Kidney glomerular epithelial cell (primary cell): ENCODE results near the gene BCAM.
A peak's percentile ranks its signal among the peaks of the same experiment; 100 is the strongest.
"Not testable (repeated sequence)": the region's sequence is repeated elsewhere in the genome, so short reads cannot be mapped to it uniquely, and the experiment has no call there.

Experiments used
- DNase-seq: peaks from one replicate; lab custom pipeline; 2025; lab: John Stamatoyannopoulos, UW

The BCAM gene

GRCh38 chr19:44848812-44849447 is 40.0 kb downstream of the BCAM start:
- DNase-seq, result peak; percentile 25

- DNase-seq, result no peak
These were observed 41.8 kb downstream of the BCAM start for GRCh38 chr19:44850641-44851109.

- DNase-seq, result no peak
These were observed 42.5 kb downstream of the BCAM start for GRCh38 chr19:44851427-44851826.

GRCh38 chr19:44855606-44856005 is 46.7 kb downstream of the BCAM start:
- DNase-seq, result no peak

- DNase-seq, result peak; percentile 70
These were observed 47.6 kb downstream of the BCAM start for GRCh38 chr19:44856421-44857083.

GRCh38 chr19:44857837-44858236 is 48.9 kb downstream of the BCAM start:
- no peak for DNase-seq

- not testable (repeated sequence) for DNase-seq
These were observed 52.7 kb downstream of the BCAM start for GRCh38 chr19:44861576-44861975.

- DNase-seq, result no peak
These were observed 55.1 kb downstream of the BCAM start for GRCh38 chr19:44863990-44864389.

- DNase-seq, result no peak
These were observed 56.4 kb downstream of the BCAM start for GRCh38 chr19:44865196-44865767.

- no peak for DNase-seq
These were observed 57.8 kb downstream of the BCAM start for GRCh38 chr19:44866664-44867063.

- no peak for DNase-seq
These were observed 58.7 kb downstream of the BCAM start for GRCh38 chr19:44867578-44867977.

GRCh38 chr19:44869733-44870470 is 61.0 kb downstream of the BCAM start:
- no peak for DNase-seq
